Stimulated activated CD8-positive, alpha-beta memory T cell treated with anti-CD3 and anti-CD28 coated beads, Interleukin-7, amount 100 ng/mL, for 24 hours (primary cell): ENCODE measurements around the gene GPR62.
A peak's percentile ranks its signal among the peaks of the same experiment; 100 is the strongest.

Experiments used
- DNase-seq: peaks from one replicate; pipeline ENCODE4 v3.0.0-alpha.2; 2020; ENCODE audit warnings: low read depth

Gene GPR62

DNA sequence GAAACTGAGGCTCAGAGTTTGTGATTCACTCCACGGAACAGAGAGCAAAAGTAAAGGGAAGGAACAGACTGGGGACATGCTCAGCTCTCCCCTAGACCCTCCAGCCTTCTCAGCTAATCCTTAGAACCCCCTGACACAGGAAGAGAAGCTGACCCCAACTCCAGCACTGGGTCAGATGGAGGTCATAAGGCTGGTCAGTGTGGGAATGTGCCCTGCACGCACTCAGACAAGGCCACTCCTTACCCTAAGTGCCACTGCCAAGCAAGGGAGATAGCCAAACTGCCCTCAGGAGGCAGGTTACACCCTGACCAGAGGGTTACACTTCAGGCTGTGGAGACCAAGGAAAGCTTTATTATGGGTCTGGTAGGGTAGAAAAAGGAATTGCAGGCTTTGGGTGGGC lies 39.3 kb downstream of the GPR62 start:
- no peak for DNase-seq

DNA sequence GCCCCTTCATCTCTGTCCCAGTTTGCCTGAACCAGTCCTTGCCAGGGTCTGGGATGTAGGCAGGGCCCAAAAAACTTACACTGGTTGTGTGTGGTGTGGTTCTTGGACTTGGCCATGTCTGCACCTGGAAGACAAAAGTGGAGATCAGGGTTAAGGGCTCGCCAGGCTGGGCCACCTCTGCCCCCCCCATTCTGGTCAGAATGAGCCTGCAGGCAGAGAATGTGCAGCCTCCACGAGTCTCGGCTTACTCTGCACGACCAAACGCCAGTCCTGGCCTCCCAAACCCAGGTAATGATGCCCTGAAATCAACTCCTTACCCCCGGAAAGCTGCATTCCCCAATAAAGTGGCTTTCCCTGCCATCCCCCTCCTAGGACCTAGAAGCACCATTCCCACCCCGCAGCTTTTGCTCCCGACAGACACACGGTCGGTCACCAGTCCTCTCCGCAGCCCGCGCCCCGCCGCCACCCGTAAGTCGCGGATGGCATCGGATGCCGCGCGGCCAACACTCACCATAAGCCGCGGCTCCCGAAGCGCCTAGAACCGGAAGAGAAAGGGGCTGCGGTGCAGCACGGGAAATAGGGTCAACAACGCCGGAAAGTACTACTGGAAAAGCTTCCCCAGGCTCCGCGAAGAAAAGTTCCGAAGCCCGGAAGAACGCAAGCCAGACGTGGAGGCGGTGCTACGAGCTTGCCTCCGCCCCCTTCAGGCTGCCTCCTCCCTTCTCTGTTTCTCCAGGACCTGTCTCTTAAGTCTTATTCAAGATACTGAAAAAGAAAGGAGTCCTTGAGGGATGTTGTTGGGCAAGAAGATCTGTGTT lies 40.4 kb downstream of the GPR62 start, which contains the start of gene RPL29:
TSS of gene RPL29 (minus strand) at position 550 of the 818 bp plus-strand sequence. CDS start at position 116, 434 bp downstream.
- peak; percentile 69 for DNase-seq

DNA sequence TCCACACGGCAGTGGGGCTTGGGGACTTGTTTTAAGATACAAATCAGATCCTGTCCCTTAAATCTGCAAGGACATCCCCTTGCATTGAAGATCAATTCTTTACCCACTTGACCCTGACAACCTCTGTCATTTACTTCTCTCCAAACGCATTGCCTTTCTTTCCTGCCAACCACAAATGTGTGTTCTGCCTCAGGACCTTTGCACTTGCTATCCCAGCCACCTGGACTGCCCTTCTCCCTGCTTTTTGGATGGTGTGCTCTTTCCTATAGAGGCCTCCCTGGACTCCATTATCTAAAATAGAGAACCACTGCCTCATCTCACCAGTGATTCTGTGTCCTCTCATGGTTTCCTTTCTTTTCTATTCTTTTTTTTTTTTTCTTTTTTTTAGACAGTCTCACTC lies 42.0 kb downstream of the GPR62 start:
- DNase-seq = no peak

DNA sequence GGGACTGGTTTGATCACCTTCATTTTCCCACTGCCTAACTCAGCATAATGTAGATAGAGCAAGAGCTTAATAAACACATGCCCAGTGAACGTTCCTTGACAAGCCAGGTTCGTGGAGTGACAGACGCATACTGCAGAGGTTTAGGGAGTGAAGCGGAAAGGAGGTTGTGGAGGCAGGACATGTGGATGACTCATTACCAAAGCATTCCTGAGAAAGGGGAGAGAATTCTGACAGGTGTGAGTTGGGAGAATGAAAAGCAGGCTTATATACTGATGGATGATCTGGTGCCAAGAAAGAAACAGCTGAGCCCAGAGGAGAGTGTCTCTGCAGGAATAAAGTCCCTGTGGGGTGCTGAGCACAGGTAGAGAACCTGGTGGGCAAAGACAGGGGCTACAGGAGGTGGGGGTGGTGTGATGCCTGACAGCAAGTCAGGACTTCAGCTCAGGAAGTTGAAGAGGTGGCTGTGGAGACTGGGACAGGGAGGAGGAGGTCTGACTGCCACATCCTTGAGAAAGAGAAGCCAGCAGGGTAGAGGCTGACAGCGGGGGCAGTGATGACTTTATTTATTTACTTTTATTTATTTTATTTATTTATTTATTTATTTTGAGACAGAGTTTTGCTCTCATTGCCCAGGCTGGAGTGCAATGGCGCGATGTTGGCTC lies 42.9 kb downstream of the GPR62 start:
- DNase-seq = no peak

DNA sequence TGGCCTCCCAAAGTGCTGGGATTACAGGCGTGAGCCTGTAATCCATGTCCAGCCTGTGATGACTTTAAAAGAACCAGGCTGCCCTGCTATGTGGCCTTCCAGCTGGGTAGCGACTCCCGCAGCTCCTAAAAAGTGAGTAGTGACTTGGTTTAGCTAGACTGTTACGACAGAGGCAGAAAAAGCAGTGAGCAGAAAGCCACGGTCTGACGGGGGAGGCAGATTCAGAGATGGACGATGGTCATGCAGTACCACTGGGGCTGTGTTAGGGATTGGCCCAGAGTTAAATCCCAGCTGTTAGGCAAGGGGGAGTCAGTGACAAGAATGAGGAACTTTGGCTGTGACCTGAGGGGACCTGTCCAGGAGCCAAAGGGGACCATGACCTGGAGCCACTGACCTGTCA lies 43.6 kb downstream of the GPR62 start:
- DNase-seq = no peak

DNA sequence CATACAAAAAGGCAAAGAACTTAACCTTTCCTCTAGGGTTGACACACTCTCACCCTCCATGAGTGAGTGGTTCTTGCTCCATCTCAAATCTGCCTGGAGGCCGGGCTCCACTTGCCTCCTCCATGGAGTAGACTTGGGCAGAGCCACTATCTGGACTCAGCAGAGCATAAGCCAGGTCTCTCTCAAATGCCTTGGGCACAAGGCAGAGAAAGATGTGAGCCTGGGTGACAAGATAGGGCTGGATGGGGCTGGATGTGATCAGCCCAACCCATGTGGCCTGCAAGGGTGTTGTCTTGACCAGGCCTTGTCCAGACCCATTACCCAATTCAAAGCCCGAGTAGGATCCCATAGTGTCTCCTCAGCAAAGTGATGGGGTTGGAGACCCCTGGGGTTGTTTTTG lies 44.7 kb downstream of the GPR62 start:
- no peak for DNase-seq

DNA sequence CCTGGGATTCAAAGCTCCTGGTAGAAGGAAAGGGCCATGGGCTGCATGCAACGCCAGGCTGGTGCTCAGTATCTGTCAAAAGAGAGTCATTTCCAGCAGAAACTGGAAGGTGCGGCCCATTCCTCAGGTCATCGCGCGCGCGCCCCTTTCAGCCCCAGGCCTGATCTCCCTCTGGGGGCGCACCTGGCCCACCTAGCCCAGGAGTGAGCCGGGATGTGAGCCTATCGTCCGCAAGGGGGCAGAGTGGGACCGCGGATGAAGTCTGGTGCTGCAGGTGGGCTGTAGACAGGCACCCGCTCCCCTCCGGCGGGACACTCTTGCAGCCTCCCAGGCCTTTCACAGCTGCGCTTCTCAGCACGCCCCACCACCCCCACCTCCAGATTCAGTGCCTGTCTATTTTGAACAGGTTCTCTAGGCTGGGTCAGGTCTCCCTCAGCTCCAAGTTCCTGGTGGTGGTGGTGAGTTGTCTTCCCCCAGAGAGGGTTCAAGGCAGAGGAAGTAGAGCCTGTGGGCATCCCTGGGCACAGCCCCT lies 46.3 kb downstream of the GPR62 start:
- DNase-seq = peak; percentile 70

DNA sequence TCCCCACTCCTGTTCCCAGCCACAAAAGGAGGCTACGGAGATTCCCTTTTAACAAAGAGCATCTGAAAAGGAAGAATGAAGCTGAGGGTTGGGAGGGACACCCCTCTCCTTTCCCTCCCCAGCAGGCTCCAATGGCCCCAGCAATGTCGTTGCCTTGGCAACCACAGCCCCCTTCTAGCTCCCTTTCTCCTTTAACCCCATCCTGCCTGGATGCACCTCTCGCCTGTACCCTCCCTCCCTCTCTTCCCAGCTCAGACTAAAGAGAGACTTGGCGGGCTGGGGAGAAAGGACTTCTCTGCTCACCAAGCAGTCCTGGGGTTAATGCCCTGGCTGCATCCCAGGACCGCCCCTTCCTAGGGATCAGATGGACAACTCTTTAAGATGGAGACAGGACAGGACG lies 47.6 kb downstream of the GPR62 start:
- no peak for DNase-seq

DNA sequence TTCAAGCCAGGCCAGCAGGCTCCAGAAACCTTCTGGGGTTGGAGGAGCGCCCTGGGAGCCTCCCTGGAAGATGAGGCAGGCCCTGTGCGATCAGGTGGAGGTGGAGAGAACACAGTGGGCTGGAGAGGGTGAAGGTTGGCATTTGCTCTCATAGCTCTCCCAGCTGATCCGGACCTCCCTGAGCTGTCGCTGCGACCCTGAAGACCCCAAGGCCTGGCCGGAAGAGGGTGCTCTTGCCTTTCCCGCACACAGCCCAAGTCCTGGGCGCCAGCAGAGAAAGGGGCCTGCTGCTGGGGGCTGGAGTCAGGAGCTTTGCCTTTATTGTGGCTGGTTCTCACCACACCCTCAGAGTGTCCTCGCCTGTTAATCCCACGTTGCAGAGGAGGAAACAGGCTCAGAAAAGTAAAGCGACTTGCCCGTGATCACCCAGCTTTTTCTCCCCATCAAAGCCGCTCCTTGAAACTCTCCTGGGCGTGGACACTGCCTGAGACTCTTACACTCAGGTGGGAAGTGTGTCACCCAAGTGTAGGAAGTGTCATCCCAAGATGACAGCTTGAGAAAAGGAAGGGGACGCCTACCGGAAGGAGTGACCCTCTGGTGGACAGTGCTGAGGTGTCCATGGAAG lies 49.1 kb downstream of the GPR62 start:
- no peak for DNase-seq

DNA sequence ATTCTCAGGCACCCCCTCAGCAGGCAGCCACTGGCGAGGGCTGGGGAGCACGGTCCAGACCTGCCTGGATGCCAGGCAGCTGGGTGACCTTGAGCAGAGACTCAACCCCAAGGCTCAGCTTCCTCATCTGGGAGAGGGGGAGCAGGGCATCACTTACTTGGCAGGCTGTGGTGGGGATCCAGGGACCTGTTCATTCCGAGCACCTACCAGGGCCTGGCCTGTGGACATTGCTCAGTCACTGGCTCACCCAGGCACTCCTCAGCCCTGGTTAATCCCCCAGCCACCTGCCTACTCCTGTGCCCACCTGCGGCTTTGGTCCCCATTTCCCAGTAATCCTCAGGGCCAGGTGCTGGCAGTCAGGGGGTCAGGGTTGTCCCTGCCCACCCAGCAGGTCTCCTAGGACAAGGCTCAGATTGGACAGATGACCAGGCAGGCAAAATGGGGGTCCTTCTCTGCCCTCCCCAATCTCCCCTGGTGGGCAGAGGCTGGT lies 49.8 kb downstream of the GPR62 start:
- no peak for DNase-seq

DNA sequence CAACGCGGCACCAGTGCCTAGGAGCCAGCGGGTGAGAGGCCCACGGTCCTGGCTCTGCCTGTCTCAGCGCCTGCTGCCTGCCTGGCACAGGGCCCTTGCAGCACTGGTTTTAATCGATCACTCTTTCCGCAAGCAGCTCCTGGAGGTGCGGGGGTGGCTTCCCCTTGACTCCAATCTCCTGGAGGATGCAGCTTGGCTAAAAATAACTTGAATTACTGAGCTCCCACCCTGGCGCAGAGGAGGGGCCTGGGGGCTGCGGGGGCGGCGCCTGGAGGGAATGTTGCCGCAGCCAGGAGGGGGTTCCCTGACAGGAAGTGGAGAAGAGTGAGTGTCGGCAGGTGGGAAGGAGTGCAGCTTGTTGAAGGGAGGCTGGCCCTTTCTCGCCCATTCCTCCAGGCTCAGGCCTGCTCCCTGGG lies 50.4 kb downstream of the GPR62 start:
- no peak for DNase-seq

DNA sequence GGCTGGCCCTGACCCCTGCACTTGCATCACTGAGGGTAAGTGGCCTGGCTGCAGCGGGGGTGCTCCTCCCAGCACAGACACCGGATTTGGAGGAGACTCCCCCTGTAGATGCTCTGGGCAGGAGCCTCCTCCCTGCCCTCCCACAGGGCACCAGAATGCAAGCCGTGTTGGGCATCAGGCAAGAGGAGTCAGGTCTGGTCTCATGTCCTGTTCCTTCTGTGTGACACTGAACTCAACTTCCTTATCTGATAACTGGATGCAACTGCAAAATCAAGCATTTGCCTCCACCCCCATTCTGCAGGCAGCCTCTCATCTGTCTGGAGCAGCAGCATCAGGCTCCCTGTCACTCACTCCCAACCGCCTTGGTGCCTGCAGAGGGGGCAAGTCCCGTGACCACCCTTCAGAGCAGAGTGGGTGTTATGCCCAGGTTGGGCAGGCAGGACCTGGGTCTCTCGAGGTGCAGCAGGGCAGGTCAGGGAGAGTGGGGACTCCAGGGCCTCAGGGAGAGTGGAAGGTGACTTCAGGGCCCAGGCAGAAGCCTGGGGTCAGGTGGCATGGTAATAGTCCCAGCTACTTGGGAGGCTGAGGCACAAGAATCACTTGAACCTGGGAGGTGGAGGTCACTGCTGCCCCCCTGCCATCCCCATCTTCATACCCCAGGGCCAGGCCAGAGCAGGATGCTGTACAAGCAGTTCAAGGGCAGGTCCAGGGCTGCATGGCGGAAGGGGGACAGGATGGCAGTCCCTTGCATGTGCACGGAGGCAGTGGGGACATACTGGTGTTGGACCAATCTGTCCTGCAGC lies 51.0 kb downstream of the GPR62 start:
- DNase-seq = no peak

DNA sequence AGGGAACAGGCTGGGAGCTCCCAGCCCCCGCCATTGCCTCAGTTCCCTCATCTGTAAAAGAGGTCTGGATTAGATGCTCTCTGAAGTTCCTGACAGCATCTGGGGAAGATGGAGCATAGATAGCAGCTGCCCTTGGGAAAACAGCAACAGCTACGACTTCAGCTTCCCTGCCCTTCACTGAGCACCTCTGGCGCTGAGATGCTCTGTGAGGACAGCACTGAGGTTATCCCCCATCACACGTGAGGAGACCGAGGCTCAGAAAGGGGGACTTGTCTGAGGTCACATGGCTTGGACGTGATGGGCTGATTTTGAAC lies 51.6 kb downstream of the GPR62 start:
- no peak for DNase-seq
